K562 (cell line): ENCODE results near the gene VEGFA. TPM values are rescaled to one million over a fixed set of nuclear protein-coding genes. Genes with fewer than 3 reads are reported as not detected.

Experiments used
- ARID1B ChIP-seq: fragments of 450-650 bp; IDR thresholded peaks from 2 replicates; pipeline ENCODE4 v1.6.1; 2016; ENCODE audit warnings: antibody characterized with exemption, mild to moderate bottlenecking, inconsistent platforms
- BRD4 ChIP-seq: fragments of 200-600 bp; sonication (generic); IDR thresholded peaks from 2 replicates; pipeline ENCODE4 v1.6.1; 2017; ENCODE audit warnings: inconsistent platforms
- CBX3 ChIP-seq, 2 experiments: IDR thresholded peaks; 1 replicate in 1 of 2; 2 replicates in 1 of 2; pipeline ENCODE4 v1.6.1; 2012; ENCODE audit warnings: inconsistent platforms in 2 of 2, low read length in 2 of 2, borderline replicate concordance in 1 of 2, control low read depth in 1 of 2
- EGR1 ChIP-seq: fragments of 450-650 bp; conservative IDR thresholded peaks from 2 replicates; pipeline ENCODE4 v1.6.1; 2017; ENCODE audit warnings: mild to moderate bottlenecking
- MITF ChIP-seq: IDR thresholded peaks from 2 replicates; pipeline ENCODE4 v1.6.1; 2014; ENCODE audit warnings: antibody characterized with exemption
- NCOA2 ChIP-seq, 2 experiments: fragments of 450-650 bp; IDR thresholded peaks; 2 replicates each; pipeline ENCODE4 v1.6.1; 2018; ENCODE audit warnings: mild to moderate bottlenecking in 2 of 2, moderate library complexity in 1 of 2; ENCODE audit not compliant: partially characterized antibody in 2 of 2
- NFIC ChIP-seq: fragments of 450-650 bp; IDR thresholded peaks from 2 replicates; pipeline ENCODE4 v1.6.1; 2017; ENCODE audit warnings: mild to moderate bottlenecking, inconsistent platforms
- SNIP1 ChIP-seq: fragments of 450-650 bp; IDR thresholded peaks from 2 replicates; pipeline ENCODE4 v1.7.1; 2017; ENCODE audit warnings: low read depth, mild to moderate bottlenecking
- ZEB2 ChIP-seq: fragments of 450-650 bp; IDR thresholded peaks from 2 replicates; pipeline ENCODE4 v1.6.1; 2016
- ZKSCAN1 ChIP-seq: fragments of 150-350 bp; IDR thresholded peaks from 2 replicates; pipeline ENCODE4 v1.6.1; 2016; ENCODE audit warnings: low read depth, low read length
- ZKSCAN3 ChIP-seq: fragments of 250-450 bp; sonication (Bioruptor Pico); IDR thresholded peaks from 2 replicates; pipeline ENCODE4 v1.4.0; 2020
- ZNF347 ChIP-seq: fragments of 450-650 bp; formaldehyde crosslinking; IDR thresholded peaks from 2 replicates; pipeline ENCODE4 v1.4.0; 2020; ENCODE audit warnings: low read depth, mild to moderate bottlenecking, moderate library complexity
- ZNF592 ChIP-seq: fragments of 450-650 bp; IDR thresholded peaks from 2 replicates; pipeline ENCODE4 v1.6.1; 2017; ENCODE audit warnings: antibody characterized with exemption, mild to moderate bottlenecking
- ZNF830 ChIP-seq: fragments of 250-450 bp; sonication (Bioruptor Pico); IDR thresholded peaks from 2 replicates; pipeline ENCODE4 v1.5.0; 2021; ENCODE audit warnings: mild to moderate bottlenecking
- polyA plus RNA-seq, 8 experiments: library from polyadenylated mRNA; depleted of rRNA in 4 of 8; stranded (reverse) in 5 of 8; unstranded in 3 of 8; fragments of >200 nt; fragmentation: Nextera tagmentation in 2 of 8; fragmentation: Illumina TruSeq in 1 of 8; extraction: Ambion mirVana in 2 of 8; extraction: Trizol in 1 of 8; gene quantifications; 2 replicates each; pipeline versions ENCODE4 v1.2.1 to v1.2.3, GENCODE V29; 2011 to 2014; ENCODE audit warnings: inconsistent platforms in 1 of 8, missing spikeins in 1 of 8
- total RNA-seq, 7 experiments: library from RNA; depleted of rRNA in 6 of 7; stranded (reverse); fragments of >200 nt in 6 of 7; fragmentation: Illumina TruSeq in 2 of 7; extraction: Trizol in 2 of 7; gene quantifications; 2 replicates each; pipeline versions ENCODE4 v1.2.1 to v1.2.3, GENCODE V29; 2011 to 2021; ENCODE audit warnings: low replicate concordance in 1 of 7
- TF ChIP-seq, protein P1 (sequence below), 2 experiments: IDR thresholded peaks; 2 replicates each; pipeline ENCODE4 v1.6.1; 2012; ENCODE audit warnings: improper control_type of control experiment in 2 of 2, low read depth in 2 of 2, low read length in 2 of 2, borderline replicate concordance in 1 of 2
- TF ChIP-seq, protein P2 (sequence below): sonication (generic); formaldehyde crosslinking; IDR thresholded peaks from 2 replicates; pipeline ENCODE4 v1.8.1; 2023; ENCODE audit warnings: mild to moderate bottlenecking, missing genetic modification reagents
- TF ChIP-seq, protein P3 (sequence below): sonication (generic); formaldehyde crosslinking; IDR thresholded peaks from 2 replicates; pipeline ENCODE4 v1.8.0; 2023; ENCODE audit warnings: mild to moderate bottlenecking, missing genetic modification reagents

The VEGFA gene
- total and polyA plus RNA-seq, 9 of the 15 experiments (the other 6 are each of a cell fraction or from before 2014, with no cell fraction given), result 14.0 to 271 (median 124) TPM

- TF ChIP-seq, protein P1, sequence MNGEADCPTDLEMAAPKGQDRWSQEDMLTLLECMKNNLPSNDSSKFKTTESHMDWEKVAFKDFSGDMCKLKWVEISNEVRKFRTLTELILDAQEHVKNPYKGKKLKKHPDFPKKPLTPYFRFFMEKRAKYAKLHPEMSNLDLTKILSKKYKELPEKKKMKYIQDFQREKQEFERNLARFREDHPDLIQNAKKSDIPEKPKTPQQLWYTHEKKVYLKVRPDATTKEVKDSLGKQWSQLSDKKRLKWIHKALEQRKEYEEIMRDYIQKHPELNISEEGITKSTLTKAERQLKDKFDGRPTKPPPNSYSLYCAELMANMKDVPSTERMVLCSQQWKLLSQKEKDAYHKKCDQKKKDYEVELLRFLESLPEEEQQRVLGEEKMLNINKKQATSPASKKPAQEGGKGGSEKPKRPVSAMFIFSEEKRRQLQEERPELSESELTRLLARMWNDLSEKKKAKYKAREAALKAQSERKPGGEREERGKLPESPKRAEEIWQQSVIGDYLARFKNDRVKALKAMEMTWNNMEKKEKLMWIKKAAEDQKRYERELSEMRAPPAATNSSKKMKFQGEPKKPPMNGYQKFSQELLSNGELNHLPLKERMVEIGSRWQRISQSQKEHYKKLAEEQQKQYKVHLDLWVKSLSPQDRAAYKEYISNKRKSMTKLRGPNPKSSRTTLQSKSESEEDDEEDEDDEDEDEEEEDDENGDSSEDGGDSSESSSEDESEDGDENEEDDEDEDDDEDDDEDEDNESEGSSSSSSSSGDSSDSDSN (IDR thresholded peaks at IDR 0.05; ENCODE audit: borderline replicate concordance in 1 of 2, low read depth in 2 of 2, low read length in 2 of 2), result 0 out of 4 replicates have a peak, but pooled peaks of 1 of the 2 experiments have one; percentile 25
- TF ChIP-seq BRD4, result no peak
- TF ChIP-seq NCOA2 (IDR thresholded peaks at IDR 0.05; ENCODE audit: partially characterized antibody in 2 of 2), result no peak
- TF ChIP-seq ZKSCAN1, result 0 out of 2 replicates have a peak, but pooled peaks have one; percentile 46
- peak; percentile 64 for TF ChIP-seq NFIC
- TF ChIP-seq, protein P2, sequence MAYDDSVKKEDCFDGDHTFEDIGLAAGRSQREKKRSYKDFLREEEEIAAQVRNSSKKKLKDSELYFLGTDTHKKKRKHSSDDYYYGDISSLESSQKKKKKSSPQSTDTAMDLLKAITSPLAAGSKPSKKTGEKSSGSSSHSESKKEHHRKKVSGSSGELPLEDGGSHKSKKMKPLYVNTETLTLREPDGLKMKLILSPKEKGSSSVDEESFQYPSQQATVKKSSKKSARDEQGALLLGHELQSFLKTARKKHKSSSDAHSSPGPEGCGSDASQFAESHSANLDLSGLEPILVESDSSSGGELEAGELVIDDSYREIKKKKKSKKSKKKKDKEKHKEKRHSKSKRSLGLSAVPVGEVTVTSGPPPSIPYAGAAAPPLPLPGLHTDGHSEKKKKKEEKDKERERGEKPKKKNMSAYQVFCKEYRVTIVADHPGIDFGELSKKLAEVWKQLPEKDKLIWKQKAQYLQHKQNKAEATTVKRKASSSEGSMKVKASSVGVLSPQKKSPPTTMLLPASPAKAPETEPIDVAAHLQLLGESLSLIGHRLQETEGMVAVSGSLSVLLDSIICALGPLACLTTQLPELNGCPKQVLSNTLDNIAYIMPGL (CRISPR knock-in tag), result peak; percentile 25; the same call in 1 of the 2 replicates
- TF ChIP-seq ZNF347 (CRISPR knock-in tag), result no peak
- TF ChIP-seq SNIP1, result no peak
- TF ChIP-seq ZEB2, result peak; percentile 70
- no peak for TF ChIP-seq EGR1
- TF ChIP-seq ARID1B, result peak; percentile 40; the same call in 1 of the 2 replicates
- peak; percentile 40; the same call in 1 of the 2 replicates for TF ChIP-seq ZNF592
- no peak for TF ChIP-seq MITF
- TF ChIP-seq CBX3 (IDR thresholded peaks at IDR 0.05; ENCODE audit: borderline replicate concordance in 1 of 2, low read length in 2 of 2), result peak in 1 of 2 experiments; percentile 46; a peak in 1 of 3 replicates
- no peak for TF ChIP-seq ZKSCAN3 (CRISPR knock-in tag)
- TF ChIP-seq ZNF830 (CRISPR knock-in tag), result no peak
- TF ChIP-seq, protein P3, sequence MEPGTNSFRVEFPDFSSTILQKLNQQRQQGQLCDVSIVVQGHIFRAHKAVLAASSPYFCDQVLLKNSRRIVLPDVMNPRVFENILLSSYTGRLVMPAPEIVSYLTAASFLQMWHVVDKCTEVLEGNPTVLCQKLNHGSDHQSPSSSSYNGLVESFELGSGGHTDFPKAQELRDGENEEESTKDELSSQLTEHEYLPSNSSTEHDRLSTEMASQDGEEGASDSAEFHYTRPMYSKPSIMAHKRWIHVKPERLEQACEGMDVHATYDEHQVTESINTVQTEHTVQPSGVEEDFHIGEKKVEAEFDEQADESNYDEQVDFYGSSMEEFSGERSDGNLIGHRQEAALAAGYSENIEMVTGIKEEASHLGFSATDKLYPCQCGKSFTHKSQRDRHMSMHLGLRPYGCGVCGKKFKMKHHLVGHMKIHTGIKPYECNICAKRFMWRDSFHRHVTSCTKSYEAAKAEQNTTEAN, result peak; percentile 38; the same call in 1 of the 2 replicates
Observed at GRCh38 chr6:43723737-43724295, 46.2 kb upstream of the VEGFA start (continued).
